NT2/D1 (cell line): ENCODE measurements around the gene RBBP8NL.

ENCODE experiments used
- SUZ12 ChIP-seq: IDR thresholded peaks from 2 replicates; pipeline ENCODE4 v1.6.1; 2011; ENCODE audit not compliant: insufficient read length, insufficient read depth; ENCODE audit errors: extremely low read depth
- YY1 ChIP-seq: IDR thresholded peaks from 2 replicates; pipeline ENCODE4 v1.6.1; 2011; ENCODE audit not compliant: insufficient read length, insufficient read depth
- ZNF274 ChIP-seq: IDR thresholded peaks from 2 replicates; pipeline ENCODE4 v1.6.1; 2011; ENCODE audit warnings: mild to moderate bottlenecking, low read depth, low read length

- no peak for TF ChIP-seq SUZ12
- no peak for TF ChIP-seq ZNF274
- no peak for TF ChIP-seq YY1
Measured at GRCh38 chr20:62415354-62416111, 11.8 kb downstream of the RBBP8NL start.
